WTC11 (cell line): ENCODE measurements around the gene CLUH. TPM values are rescaled to one million over a fixed set of nuclear protein-coding genes. Genes with fewer than 3 reads are reported as not detected.

Experiments
- CREB1 ChIP-seq: sonication (generic); formaldehyde crosslinking; IDR thresholded peaks from 2 replicates; pipeline ENCODE4 v1.8.0; 2023; ENCODE audit warnings: mild to moderate bottlenecking, missing genetic modification reagents
- CREM ChIP-seq: sonication (generic); formaldehyde crosslinking; IDR thresholded peaks from 2 replicates; pipeline ENCODE4 v1.8.1; 2022; ENCODE audit warnings: mild to moderate bottlenecking, missing genetic modification reagents, moderate library complexity
- ERG ChIP-seq: fragments of 250-450 bp; sonication (Bioruptor Pico); IDR thresholded peaks from 2 replicates; pipeline ENCODE4 v1.8.0; 2021; ENCODE audit warnings: mild to moderate bottlenecking
- GTF2I ChIP-seq: fragments of 250-450 bp; sonication (Bioruptor Pico); conservative IDR thresholded peaks from 2 replicates; pipeline ENCODE4 v1.4.0; 2021; ENCODE audit warnings: mild to moderate bottlenecking
- IRF1 ChIP-seq: sonication (generic); formaldehyde crosslinking; IDR thresholded peaks from 2 replicates; pipeline ENCODE4 v1.8.0; 2023; ENCODE audit warnings: missing genetic modification reagents
- JUN ChIP-seq: sonication (generic); formaldehyde crosslinking; IDR thresholded peaks from 2 replicates; pipeline ENCODE4 v1.8.0; 2023; ENCODE audit warnings: mild to moderate bottlenecking, missing genetic modification reagents
- MXD4 ChIP-seq: fragments of 250-450 bp; sonication (Bioruptor Pico); IDR thresholded peaks from 2 replicates; pipeline ENCODE4 v1.8.0; 2021; ENCODE audit warnings: mild to moderate bottlenecking, moderate library complexity, borderline replicate concordance
- NR2C2 ChIP-seq: sonication (generic); formaldehyde crosslinking; IDR thresholded peaks from 2 replicates; pipeline ENCODE4 v1.8.0; 2022; ENCODE audit warnings: mild to moderate bottlenecking, missing genetic modification reagents
- PREB ChIP-seq: sonication (generic); formaldehyde crosslinking; IDR thresholded peaks from 2 replicates; pipeline ENCODE4 v1.8.1; 2022; ENCODE audit warnings: mild to moderate bottlenecking, missing genetic modification reagents, moderate library complexity, borderline replicate concordance
- ZNF121 ChIP-seq: sonication (generic); formaldehyde crosslinking; IDR thresholded peaks from 2 replicates; pipeline ENCODE4 v1.8.0; 2023; ENCODE audit warnings: missing genetic modification reagents
- total RNA-seq: library from RNA; stranded (reverse); gene quantifications from 3 replicates; pipeline ENCODE4 v1.2.3, GENCODE V29; 2021
- TF ChIP-seq, protein P1 (sequence below): fragments of 250-450 bp; sonication (Bioruptor Pico); conservative IDR thresholded peaks from 2 replicates; pipeline ENCODE4 v1.9.0; 2021; ENCODE audit warnings: mild to moderate bottlenecking
- TF ChIP-seq, protein P2 (sequence below): sonication (generic); formaldehyde crosslinking; IDR thresholded peaks from 2 replicates; pipeline ENCODE4 v1.8.0; 2022; ENCODE audit warnings: mild to moderate bottlenecking, missing genetic modification reagents
- TF ChIP-seq, protein P3 (sequence below): sonication (generic); formaldehyde crosslinking; IDR thresholded peaks from 2 replicates; pipeline ENCODE4 v1.8.1; 2023; ENCODE audit warnings: mild to moderate bottlenecking, missing genetic modification reagents, borderline replicate concordance
- TF ChIP-seq, protein P4 (sequence below): sonication (generic); formaldehyde crosslinking; IDR thresholded peaks from 2 replicates; pipeline ENCODE4 v1.8.1; 2022; ENCODE audit warnings: low read depth, missing genetic modification reagents, borderline replicate concordance

Gene CLUH
- total RNA-seq, 1 experiment from 2014 or later = 105 TPM

DNA sequence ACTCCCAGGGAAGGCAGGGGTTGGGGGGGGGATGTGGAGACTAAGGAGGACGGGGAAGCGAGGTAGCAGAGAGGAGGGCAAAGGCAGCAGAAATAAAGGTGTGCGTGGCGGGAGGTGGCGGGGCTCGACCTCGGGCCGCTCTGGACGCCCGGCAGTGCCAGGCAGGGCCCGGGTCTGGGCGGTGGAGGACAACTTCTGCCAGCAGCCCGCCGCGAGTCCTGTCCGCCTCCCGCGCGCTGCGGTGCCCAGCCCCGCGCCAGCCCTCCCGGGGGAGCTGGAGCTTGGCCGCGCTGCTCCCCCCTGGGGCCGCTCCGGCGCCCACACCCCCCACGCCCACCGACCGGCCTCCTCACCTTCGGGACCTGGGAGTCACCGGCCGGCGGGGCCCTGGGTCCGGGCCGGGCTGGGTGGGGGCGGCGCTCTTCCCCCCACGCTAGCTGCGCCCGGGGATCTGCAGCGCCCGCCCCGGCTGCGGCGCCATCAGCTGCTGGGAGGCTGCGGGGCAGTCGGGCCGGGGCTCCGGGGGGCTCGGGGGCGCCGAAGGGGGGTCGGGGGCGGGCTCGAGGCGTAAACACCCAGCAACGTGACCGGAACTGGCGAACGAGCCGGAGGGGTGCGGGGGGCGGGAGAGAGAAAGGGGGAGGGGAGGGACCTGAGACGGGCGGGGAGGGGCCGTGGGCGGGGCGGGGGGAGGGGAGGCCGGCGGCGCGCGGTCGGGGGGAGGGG, 37.7 kb upstream of the CLUH start, which contains the start of gene CCDC92B (continued):
- TF ChIP-seq, protein P1, sequence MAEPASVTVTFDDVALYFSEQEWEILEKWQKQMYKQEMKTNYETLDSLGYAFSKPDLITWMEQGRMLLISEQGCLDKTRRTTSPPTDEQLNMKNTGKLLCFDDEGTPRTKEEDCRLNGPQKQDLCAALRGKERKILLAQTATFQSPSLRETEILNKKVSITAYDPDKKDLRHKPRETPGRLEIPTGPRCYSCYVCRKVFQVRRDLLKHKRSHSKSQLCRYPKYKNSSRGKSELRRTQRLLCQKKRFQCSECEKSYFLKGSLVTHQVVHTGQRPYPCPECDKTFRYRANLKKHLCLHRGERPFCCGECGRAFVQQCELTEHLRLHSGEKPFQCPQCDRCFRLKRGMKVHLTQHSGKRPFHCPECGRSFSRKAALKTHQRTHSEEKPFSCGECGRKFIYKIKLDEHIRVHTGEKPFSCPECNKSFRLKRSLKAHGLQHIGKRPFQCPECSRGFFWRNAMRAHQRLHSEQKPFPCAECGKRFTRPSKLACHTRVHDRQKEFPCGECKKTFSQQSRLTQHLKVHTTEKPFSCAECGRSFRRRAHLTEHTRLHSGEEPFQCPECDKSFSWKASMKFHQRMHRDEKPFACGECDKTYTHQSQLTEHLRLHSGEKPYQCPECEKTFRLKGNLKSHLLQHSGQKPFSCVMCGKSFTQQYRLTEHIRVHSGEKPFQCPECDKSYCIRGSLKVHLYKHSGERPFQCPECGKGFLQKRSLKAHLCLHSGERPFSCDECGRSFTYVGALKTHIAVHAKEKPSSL (CRISPR knock-in tag) = no peak
- no peak for TF ChIP-seq NR2C2 (CRISPR knock-in tag)
- TF ChIP-seq CREB1 = no peak
- no peak for TF ChIP-seq PREB (CRISPR knock-in tag)
- TF ChIP-seq JUN = 0 out of 2 replicates have a peak, but pooled peaks have one; percentile 14
- TF ChIP-seq, protein P2, sequence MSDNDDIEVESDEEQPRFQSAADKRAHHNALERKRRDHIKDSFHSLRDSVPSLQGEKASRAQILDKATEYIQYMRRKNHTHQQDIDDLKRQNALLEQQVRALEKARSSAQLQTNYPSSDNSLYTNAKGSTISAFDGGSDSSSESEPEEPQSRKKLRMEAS = 0 out of 2 replicates have a peak, but pooled peaks have one; percentile 19
- TF ChIP-seq, protein P3, sequence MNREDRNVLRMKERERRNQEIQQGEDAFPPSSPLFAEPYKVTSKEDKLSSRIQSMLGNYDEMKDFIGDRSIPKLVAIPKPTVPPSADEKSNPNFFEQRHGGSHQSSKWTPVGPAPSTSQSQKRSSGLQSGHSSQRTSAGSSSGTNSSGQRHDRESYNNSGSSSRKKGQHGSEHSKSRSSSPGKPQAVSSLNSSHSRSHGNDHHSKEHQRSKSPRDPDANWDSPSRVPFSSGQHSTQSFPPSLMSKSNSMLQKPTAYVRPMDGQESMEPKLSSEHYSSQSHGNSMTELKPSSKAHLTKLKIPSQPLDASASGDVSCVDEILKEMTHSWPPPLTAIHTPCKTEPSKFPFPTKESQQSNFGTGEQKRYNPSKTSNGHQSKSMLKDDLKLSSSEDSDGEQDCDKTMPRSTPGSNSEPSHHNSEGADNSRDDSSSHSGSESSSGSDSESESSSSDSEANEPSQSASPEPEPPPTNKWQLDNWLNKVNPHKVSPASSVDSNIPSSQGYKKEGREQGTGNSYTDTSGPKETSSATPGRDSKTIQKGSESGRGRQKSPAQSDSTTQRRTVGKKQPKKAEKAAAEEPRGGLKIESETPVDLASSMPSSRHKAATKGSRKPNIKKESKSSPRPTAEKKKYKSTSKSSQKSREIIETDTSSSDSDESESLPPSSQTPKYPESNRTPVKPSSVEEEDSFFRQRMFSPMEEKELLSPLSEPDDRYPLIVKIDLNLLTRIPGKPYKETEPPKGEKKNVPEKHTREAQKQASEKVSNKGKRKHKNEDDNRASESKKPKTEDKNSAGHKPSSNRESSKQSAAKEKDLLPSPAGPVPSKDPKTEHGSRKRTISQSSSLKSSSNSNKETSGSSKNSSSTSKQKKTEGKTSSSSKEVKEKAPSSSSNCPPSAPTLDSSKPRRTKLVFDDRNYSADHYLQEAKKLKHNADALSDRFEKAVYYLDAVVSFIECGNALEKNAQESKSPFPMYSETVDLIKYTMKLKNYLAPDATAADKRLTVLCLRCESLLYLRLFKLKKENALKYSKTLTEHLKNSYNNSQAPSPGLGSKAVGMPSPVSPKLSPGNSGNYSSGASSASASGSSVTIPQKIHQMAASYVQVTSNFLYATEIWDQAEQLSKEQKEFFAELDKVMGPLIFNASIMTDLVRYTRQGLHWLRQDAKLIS = no peak
- TF ChIP-seq GTF2I (CRISPR knock-in tag) = no peak
- no peak for TF ChIP-seq ERG (CRISPR knock-in tag)
- no peak for TF ChIP-seq ZNF121 (CRISPR knock-in tag)
- 0 out of 2 replicates have a peak, but pooled peaks have one; percentile 22 for TF ChIP-seq CREM (CRISPR knock-in tag)
- TF ChIP-seq MXD4 = no peak
- TF ChIP-seq, protein P4, sequence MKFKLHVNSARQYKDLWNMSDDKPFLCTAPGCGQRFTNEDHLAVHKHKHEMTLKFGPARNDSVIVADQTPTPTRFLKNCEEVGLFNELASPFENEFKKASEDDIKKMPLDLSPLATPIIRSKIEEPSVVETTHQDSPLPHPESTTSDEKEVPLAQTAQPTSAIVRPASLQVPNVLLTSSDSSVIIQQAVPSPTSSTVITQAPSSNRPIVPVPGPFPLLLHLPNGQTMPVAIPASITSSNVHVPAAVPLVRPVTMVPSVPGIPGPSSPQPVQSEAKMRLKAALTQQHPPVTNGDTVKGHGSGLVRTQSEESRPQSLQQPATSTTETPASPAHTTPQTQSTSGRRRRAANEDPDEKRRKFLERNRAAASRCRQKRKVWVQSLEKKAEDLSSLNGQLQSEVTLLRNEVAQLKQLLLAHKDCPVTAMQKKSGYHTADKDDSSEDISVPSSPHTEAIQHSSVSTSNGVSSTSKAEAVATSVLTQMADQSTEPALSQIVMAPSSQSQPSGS (CRISPR knock-in tag) = no peak
- TF ChIP-seq IRF1 (CRISPR knock-in tag) = no peak
